KOPT-K1 (cell line): Measurements from ENCODE around the gene INO80D.
"Not testable (repeated sequence)": the region's sequence is repeated elsewhere in the genome, so short reads cannot be mapped to it uniquely, and the experiment has no call there.

Experiments
- H3K27ac ChIP-seq: fragments of 200-600 bp; sonication (generic); 2 replicates; pipeline ENCODE4 v1.5.1; 2016; ENCODE audit warnings: antibody characterized with exemption, mild to moderate bottlenecking, low read depth, low read length; ENCODE audit not compliant: poor library complexity, severe bottlenecking
- H3K36me3 ChIP-seq: fragments of 200-600 bp; sonication (generic); 2 replicates; pipeline ENCODE4 v1.5.1; 2017; ENCODE audit warnings: antibody characterized with exemption, mild to moderate bottlenecking, low read length, moderate library complexity; ENCODE audit not compliant: insufficient read depth
- H3K9me3 ChIP-seq: fragments of 200-600 bp; sonication (generic); 2 replicates; pipeline ENCODE4 v1.5.1; 2017; ENCODE audit warnings: antibody characterized with exemption, low read length, mild to moderate bottlenecking; ENCODE audit not compliant: insufficient read depth, poor library complexity, severe bottlenecking

The INO80D gene

GRCh38 chr2:206064077-206064476, 21.9 kb downstream of the INO80D start:
- H3K36me3 ChIP-seq, result peaks cover 25% of the 10 kb centered on the region
- no peaks in the 10 kb centered on the region for H3K9me3 ChIP-seq
- H3K27ac ChIP-seq, result no peak overlapping the region

GRCh38 chr2:206063635-206064034, 22.3 kb downstream of the INO80D start:
- Histone ChIP-seq H3K27ac (no peak overlapping the region), H3K36me3 (peaks cover 26% of the 10 kb centered on the region), H3K9me3 (no peaks in the 10 kb centered on the region)

GRCh38 chr2:206062724-206063123, 23.2 kb downstream of the INO80D start:
- H3K36me3 ChIP-seq, result peaks cover 30% of the 10 kb centered on the region
- H3K9me3 ChIP-seq, result no peaks in the 10 kb centered on the region
- no peak overlapping the region for H3K27ac ChIP-seq

GRCh38 chr2:206056286-206056685, 29.7 kb downstream of the INO80D start:
- Histone ChIP-seq H3K9me3 (no peaks in the 10 kb centered on the region), H3K36me3 (peaks cover 62% of the 10 kb centered on the region), H3K27ac (no peak overlapping the region)

- no peaks in the 10 kb centered on the region for H3K9me3 ChIP-seq
- no peak overlapping the region for H3K27ac ChIP-seq
- peaks cover 55% of the 10 kb centered on the region for H3K36me3 ChIP-seq
Measured at GRCh38 chr2:206054952-206055351, 31.0 kb downstream of the INO80D start.

GRCh38 chr2:206051912-206052311, 34.1 kb downstream of the INO80D start:
- H3K27ac ChIP-seq, result no peak overlapping the region
- H3K9me3 ChIP-seq, result no peaks in the 10 kb centered on the region
- H3K36me3 ChIP-seq, result peaks cover 48% of the 10 kb centered on the region

GRCh38 chr2:206049392-206049791, 36.6 kb downstream of the INO80D start:
- no peak overlapping the region for H3K27ac ChIP-seq
- H3K36me3 ChIP-seq, result peaks cover 48% of the 10 kb centered on the region
- no peaks in the 10 kb centered on the region for H3K9me3 ChIP-seq

GRCh38 chr2:206045251-206045650, 40.7 kb downstream of the INO80D start:
- H3K9me3 ChIP-seq, result no peaks in the 10 kb centered on the region
- peaks cover 62% of the 10 kb centered on the region for H3K36me3 ChIP-seq
- no peak overlapping the region for H3K27ac ChIP-seq

- H3K27ac ChIP-seq, result no peak overlapping the region
Measured at GRCh38 chr2:206040525-206040924, 45.4 kb downstream of the INO80D start.

GRCh38 chr2:206035393-206035792, 50.6 kb downstream of the INO80D start:
- H3K27ac ChIP-seq, result not testable (repeated sequence)
- H3K9me3 ChIP-seq, result peaks cover 10% of the 10 kb centered on the region
- peaks cover 48% of the 10 kb centered on the region for H3K36me3 ChIP-seq

More at GRCh38 chr2:206040525-206040924, 45.4 kb downstream of the INO80D start:
- H3K9me3 ChIP-seq, result no peaks in the 10 kb centered on the region
- peaks cover 66% of the 10 kb centered on the region for H3K36me3 ChIP-seq

- not testable (repeated sequence) for H3K27ac ChIP-seq
- Histone ChIP-seq H3K9me3 (peaks cover 10% of the 10 kb centered on the region), H3K36me3 (peaks cover 43% of the 10 kb centered on the region)
Measured at GRCh38 chr2:206033452-206033851, 52.5 kb downstream of the INO80D start.

- Histone ChIP-seq H3K9me3 (peaks cover 10% of the 10 kb centered on the region), H3K36me3 (peaks cover 42% of the 10 kb centered on the region), H3K27ac (no peak overlapping the region)
Measured at GRCh38 chr2:206031950-206032567, 53.9 kb downstream of the INO80D start.

GRCh38 chr2:206031162-206031784, 54.7 kb downstream of the INO80D start:
- Histone ChIP-seq H3K27ac (no peak overlapping the region), H3K36me3 (peaks cover 34% of the 10 kb centered on the region), H3K9me3 (peaks cover 10% of the 10 kb centered on the region)

GRCh38 chr2:206028101-206028500, 57.9 kb downstream of the INO80D start:
- Histone ChIP-seq H3K27ac (no peak overlapping the region), H3K36me3 (peaks cover 38% of the 10 kb centered on the region), H3K9me3 (peaks cover 4% of the 10 kb centered on the region)

- peaks cover 35% of the 10 kb centered on the region for H3K36me3 ChIP-seq
- H3K27ac ChIP-seq, result no peak overlapping the region
- no peaks in the 10 kb centered on the region for H3K9me3 ChIP-seq
Measured at GRCh38 chr2:206023183-206023582, 62.8 kb downstream of the INO80D start.

- Histone ChIP-seq H3K27ac (no peak overlapping the region), H3K9me3 (peaks cover 25% of the 10 kb centered on the region), H3K36me3 (peaks cover 53% of the 10 kb centered on the region)
Measured at GRCh38 chr2:206020171-206020570, 65.8 kb downstream of the INO80D start.
